GM19324 (cell line): ENCODE data around the gene ATRN.
"Not testable (repeated sequence)": the region's sequence is repeated elsewhere in the genome, so short reads cannot be mapped to it uniquely, and the experiment has no call there.

Experiments
- ATAC-seq: cut with Tn5 transposase; IDR thresholded peaks from one replicate; pipeline ENCODE4 v1.9.1; 2021; ENCODE audit warnings: mild to moderate bottlenecking, moderate library complexity; ENCODE audit not compliant: unreplicated experiment, low FRiP score

The ATRN gene

GRCh38 chr20:3470627-3471396 is at the start of gene ATRN:
TSS of gene ATRN (plus strand) at chr20:3471018. CDS start at chr20:3471108, 90 bp downstream.
- ATAC-seq: peak; percentile 93

- ATAC-seq: no peak
Measured at GRCh38 chr20:3421985-3422384, 48.8 kb upstream of the ATRN start.

GRCh38 chr20:3423126-3423525 is 47.7 kb upstream of the ATRN start:
- ATAC-seq: no peak

- ATAC-seq: not testable (repeated sequence)
Measured at GRCh38 chr20:3426766-3427165, 44.1 kb upstream of the ATRN start.

DNA sequence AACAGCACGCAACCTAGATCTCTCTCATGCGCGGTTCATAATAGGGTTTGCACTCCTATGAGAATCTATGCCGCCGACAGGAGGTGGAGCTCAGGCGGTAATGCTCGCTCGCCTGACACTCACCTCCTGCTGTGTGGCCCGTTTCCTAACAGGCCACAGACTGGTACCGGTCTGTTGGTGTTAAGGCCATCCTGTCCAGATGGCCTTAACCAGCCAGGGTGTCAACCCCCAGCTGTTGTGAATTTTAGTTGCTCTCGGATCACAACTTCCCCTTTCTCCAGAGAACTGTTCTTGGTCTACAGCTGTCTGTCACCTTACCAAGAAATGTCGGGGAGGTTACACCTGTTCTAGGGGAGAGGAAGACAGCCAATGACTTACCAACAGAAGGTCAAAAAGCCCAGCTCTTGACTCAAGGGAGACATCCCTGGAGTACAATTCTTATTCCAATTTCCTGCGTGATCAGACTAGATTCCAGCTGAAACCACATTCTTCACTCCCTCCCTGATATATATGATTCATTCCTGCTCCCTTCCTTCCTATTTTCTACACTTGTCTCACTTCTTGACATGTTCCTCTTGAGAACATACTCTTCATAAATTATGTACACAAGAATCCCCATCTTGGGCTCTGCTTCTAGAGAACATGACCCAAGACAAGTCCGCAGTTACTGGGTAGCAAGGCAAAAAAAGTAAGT is 40.3 kb upstream of the ATRN start:
- peak; percentile 81 for ATAC-seq

DNA sequence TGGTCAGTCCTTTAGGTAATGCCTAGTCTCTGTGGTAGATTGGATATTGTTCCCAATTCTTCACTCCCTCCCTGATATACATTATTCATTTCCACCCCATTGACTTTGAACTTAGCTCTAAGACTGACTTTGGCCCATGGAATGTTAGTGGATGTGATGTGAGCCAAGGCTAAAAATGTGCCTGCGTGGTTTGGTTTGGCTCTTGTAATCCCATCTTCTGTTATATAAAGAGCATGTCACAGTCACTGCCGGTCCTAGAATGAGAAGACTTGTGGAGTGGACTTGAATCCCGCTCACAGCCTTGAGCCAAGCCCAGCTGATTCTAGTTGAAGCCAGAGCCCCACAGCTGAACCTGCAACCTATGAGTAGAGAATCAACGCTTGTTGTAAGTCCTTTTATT is 39.7 kb upstream of the ATRN start:
- no peak for ATAC-seq

- ATAC-seq: no peak
Measured at GRCh38 chr20:3432844-3433243, 38.0 kb upstream of the ATRN start.

- no peak for ATAC-seq
Measured at GRCh38 chr20:3433744-3434143, 37.1 kb upstream of the ATRN start.

GRCh38 chr20:3434232-3434631 is 36.6 kb upstream of the ATRN start:
- ATAC-seq: no peak

DNA sequence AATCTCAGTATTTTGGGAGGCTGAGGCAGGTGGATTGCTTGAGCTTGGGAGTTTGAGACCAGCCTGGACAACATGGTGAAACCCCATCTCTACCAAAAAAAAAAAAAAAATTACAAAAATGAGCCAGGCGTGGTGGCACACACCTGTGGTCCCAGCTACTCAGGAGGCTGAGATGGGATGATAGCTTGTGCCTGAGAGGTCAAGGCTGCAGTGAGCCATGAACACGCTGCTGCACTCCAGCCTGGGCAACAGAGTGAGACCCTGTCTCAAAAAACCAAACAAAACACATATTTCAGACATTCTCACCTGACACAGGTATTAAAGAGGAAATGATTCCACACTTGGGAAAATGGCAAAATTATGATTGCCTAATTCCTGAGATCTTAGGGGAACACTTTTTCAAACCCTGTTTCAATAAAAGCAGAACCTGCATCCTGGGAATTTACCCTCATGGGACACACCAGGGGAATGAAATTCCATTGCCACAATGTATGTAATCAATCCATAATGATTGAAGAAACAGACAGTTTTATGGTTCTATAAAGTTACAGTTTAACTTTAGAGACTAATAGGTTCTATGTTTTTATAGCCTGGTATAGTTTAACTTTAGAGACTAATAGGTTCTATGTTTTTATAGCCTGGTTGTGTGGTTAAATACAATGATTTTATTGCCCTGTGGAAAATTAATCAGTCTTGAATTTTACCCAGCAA is 33.8 kb upstream of the ATRN start:
- no peak for ATAC-seq

GRCh38 chr20:3446779-3447178 is 24.0 kb upstream of the ATRN start:
- ATAC-seq: no peak

GRCh38 chr20:3447321-3447720 is 23.5 kb upstream of the ATRN start:
- no peak for ATAC-seq

DNA sequence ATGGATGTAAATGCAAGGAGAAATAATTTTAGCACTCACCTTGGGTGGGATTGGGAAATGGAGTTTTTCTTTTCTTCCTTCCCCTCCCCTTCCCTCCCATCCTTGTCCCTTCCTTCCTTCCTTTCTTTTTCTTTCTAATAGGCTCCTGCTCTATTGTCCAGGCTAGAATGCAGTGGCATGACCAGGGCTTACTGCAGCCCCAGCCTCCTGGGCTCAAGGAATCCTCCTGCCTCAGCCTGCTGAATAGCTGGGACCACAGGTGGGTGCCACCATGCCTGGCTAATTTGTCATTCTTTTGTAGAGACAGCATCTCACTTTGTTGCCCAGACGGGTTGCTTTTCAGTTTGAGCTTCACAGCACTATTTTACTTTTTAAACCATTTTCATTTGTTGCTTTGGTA is 21.5 kb upstream of the ATRN start:
- no peak for ATAC-seq

GRCh38 chr20:3452136-3452535 is 18.7 kb upstream of the ATRN start:
- no peak for ATAC-seq

DNA sequence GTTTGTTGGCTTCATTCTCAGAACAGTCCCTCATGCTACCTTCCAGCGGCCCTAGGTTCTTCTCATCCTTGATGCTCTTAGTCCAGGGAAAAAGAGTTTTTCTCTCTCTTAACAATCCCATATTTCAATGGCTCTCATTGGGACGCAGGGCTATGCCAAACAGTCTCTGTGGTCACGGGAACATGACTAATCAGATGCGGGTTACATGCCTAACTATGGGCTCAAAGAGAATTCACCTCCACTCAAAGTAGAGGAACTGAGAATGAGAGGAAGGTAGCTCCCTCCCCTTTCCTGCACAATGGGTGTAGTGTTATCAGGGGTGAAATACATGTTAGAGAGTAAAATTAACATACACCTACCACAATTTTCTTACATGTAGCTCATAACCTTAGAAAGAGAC is 18.1 kb upstream of the ATRN start:
- ATAC-seq: no peak

GRCh38 chr20:3454831-3455230 is 16.0 kb upstream of the ATRN start:
- ATAC-seq: no peak

DNA sequence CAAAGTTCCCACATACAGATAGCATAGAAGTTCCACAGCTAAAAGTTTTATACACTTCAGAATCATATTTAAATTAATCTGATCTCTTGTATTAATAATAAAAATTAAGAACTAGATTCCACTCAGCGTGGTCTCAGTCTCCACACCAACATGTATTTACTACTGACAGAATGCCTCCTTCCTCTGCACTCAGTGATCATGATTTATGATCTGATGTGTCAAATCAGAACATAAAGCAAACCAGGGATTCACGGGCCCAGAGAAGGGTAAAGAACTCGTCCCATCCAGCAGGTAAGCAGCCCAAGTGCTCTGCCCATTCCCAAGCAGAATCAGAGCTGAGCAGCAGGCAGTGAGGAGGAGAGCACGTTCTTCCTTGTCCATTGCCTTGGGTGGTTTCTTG is 14.2 kb upstream of the ATRN start:
- no peak for ATAC-seq

DNA sequence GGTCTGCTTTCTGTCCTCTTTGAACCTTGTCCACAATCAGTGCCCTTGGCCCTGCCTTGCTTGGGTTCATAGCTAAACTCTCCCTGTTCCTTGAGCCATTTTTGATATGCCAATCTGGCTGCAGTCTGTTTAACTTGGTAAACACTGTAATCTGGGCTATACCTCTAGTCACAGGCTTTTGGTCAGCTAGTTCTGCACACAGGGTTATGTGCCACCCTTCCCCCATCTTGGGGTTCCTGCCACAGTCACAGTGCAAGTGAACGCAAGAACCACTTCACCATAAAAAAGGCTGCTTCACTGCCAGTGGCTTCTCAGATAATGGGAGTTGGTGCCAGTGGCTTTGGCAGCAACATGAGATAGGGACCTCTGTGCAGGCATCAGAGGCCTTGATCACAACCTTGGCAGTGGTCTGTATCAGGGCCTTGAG is 10.9 kb upstream of the ATRN start:
- no peak for ATAC-seq

DNA sequence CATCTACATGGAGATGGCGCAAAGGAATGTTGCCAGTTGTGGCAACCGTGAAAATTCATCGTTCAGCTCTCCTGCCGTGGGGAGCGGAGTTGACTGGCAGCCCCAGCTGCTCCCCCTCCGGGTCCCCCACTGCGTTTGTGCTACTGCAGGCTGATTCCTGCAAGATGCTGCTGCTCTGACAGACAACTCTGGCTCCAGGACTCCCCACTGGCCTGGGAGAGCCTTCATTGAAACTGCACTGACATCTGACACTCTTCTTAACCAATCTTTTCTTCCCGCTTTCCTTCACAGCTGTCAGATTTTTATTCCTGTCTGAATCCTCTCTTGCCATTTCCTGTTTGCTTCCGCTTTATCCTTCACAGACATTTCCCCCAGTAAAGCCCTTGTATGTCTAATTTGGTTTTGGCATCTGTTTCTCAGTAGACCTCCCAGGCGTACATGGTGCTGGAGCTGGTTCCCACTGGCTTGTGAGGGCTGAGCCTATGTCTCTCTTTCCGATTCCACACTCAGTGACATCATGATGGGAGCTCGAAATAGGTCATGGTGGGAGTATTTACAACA is 9.5 kb upstream of the ATRN start:
- ATAC-seq: no peak

DNA sequence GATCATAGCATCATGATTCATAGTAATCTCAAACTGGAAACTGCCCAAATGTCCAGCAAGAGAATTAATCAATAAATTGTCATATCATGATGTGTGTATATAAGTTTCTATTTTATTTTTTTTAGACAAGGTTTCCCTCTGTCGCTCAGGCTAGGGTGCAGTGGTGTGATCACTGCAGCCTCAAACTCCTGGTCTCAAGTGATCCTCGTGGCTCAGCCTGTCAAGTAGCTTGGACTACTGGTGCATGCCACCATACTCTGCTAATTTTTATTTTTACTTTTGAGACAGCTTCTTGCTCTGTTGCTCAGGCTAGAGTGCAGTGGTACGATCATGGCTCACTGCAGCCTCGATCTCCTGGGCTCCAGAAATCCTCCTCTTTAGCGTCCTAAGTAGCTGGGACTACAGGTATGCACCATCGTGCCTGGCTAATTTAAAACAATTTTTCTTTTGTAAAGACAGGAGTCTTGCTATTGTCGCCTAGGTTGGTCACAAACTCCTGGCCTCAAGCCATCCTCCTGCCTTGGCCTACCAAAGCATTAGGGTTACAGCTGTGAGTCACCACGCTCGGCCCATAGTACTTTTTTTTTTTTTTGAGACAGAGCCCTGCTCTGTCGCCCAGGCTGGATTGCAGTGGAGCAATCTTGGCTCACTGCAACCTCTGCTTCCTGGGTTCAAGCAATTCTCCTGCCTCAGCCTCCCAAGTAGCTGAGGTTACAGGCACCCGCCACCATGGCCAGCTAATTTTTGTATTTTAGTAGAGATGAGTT is 8.7 kb upstream of the ATRN start:
- ATAC-seq: no peak
